ENCODE measurements around the gene CCDC91.

- TF ChIP-seq HDGF (IDR thresholded peaks at IDR 0.05; ENCODE audit: borderline replicate concordance) (no peak), CTBP1 (IDR thresholded peaks at IDR 0.05; ENCODE audit: borderline replicate concordance) (no peak), SUZ12 (IDR thresholded peaks at IDR 0.05) (no peak), BHLHE40 (IDR thresholded peaks at IDR 0.05; ENCODE audit: borderline replicate concordance) (no peak), TARDBP (IDR thresholded peaks at IDR 0.05) (no peak), FOXK2 (IDR thresholded peaks at IDR 0.05) (no peak), FOXA1 (IDR thresholded peaks at IDR 0.05) (no peak), ELF4 (IDR thresholded peaks at IDR 0.05) (no peak), FOXM1 (IDR thresholded peaks at IDR 0.05; ENCODE audit: borderline replicate concordance) (no peak), SP1 (IDR thresholded peaks at IDR 0.05) (no peak)
These were observed 360.8 kb downstream of the CCDC91 start for GRCh38 chr12:28550757-28551704.
